MM.1S (cell line): ENCODE measurements around the gene CDK5RAP2.
"Not testable (repeated sequence)": the region's sequence is repeated elsewhere in the genome, so short reads cannot be mapped to it uniquely, and the experiment has no call there.

Experiments
- DNase-seq: peaks from one replicate; pipeline ENCODE4 v3.0.0-alpha.2; 2015
- H2AFZ ChIP-seq: fragments of 300-600 bp; sonication (generic); 2 replicates; pipeline ENCODE4 v1.6.0; 2016; ENCODE audit warnings: antibody characterized with exemption, low read length
- H3F3A ChIP-seq: fragments of 300-600 bp; sonication (generic); 2 replicates; pipeline ENCODE4 v1.6.1; 2016; ENCODE audit warnings: mild to moderate bottlenecking, antibody characterized with exemption, low read length, moderate library complexity, mixed read lengths; ENCODE audit not compliant: insufficient read depth
- H3K27ac ChIP-seq: fragments of 300-600 bp; sonication (generic); 2 replicates; pipeline ENCODE4 v1.5.1; 2016; ENCODE audit warnings: mild to moderate bottlenecking, low read length
- H3K27me3 ChIP-seq: fragments of 300-600 bp; sonication (generic); replicated peaks from 2 replicates; pipeline ENCODE4 v1.6.0; 2016; ENCODE audit warnings: low read length; ENCODE audit not compliant: insufficient read depth
- H3K36me3 ChIP-seq: fragments of 300-600 bp; sonication (generic); replicated peaks from 2 replicates; pipeline ENCODE4 v1.6.1; 2016; ENCODE audit warnings: mild to moderate bottlenecking, low read length, mixed read lengths; ENCODE audit not compliant: insufficient read depth
- H3K4me1 ChIP-seq: fragments of 300-600 bp; sonication (generic); 2 replicates; pipeline ENCODE4 v1.6.1; 2016; ENCODE audit warnings: low read length, mixed read lengths
- H3K4me2 ChIP-seq: fragments of 300-600 bp; sonication (generic); 2 replicates; pipeline ENCODE4 v1.6.0; 2016; ENCODE audit warnings: low read depth, low read length
- H3K4me3 ChIP-seq: fragments of 300-600 bp; sonication (generic); 2 replicates; pipeline ENCODE4 v1.5.1; 2016; ENCODE audit warnings: low read length, mixed read lengths
- H3K79me2 ChIP-seq: fragments of 300-600 bp; sonication (generic); 2 replicates; pipeline ENCODE4 v1.6.1; 2016; ENCODE audit warnings: mixed run types, low read length, mixed read lengths
- H3K9ac ChIP-seq: fragments of 300-600 bp; sonication (generic); 2 replicates; pipeline ENCODE4 v1.6.1; 2016; ENCODE audit warnings: low read length, mixed read lengths
- H3K9me2 ChIP-seq: fragments of 300-600 bp; sonication (generic); replicated peaks from 2 replicates; pipeline ENCODE4 v1.6.1; 2016; ENCODE audit warnings: mild to moderate bottlenecking, low read length, mixed read lengths; ENCODE audit not compliant: insufficient read depth
- H3K9me3 ChIP-seq: fragments of 300-600 bp; sonication (generic); replicated peaks from 2 replicates; pipeline ENCODE4 v1.6.1; 2016; ENCODE audit warnings: mild to moderate bottlenecking, low read length, mixed read lengths; ENCODE audit not compliant: insufficient read depth
- H4K20me1 ChIP-seq: fragments of 300-600 bp; sonication (generic); 2 replicates; pipeline ENCODE4 v1.6.1; 2016; ENCODE audit warnings: mild to moderate bottlenecking, low read length, moderate library complexity, mixed read lengths; ENCODE audit not compliant: insufficient read depth
- CTCF ChIP-seq: fragments of 300-600 bp; sonication (generic); IDR thresholded peaks from 2 replicates; pipeline ENCODE4 v1.5.1; 2016; ENCODE audit warnings: antibody characterized with exemption, low read length, mixed read lengths
- EZH2 ChIP-seq: fragments of 300-600 bp; sonication (generic); optimal IDR thresholded peaks from 2 replicates; pipeline ENCODE3; 2017; ENCODE audit warnings: low read depth, mild to moderate bottlenecking, antibody characterized with exemption, low read length, mixed read lengths
- EZH2phosphoT487 ChIP-seq: fragments of 300-600 bp; sonication (generic); IDR thresholded peaks from 2 replicates; pipeline ENCODE4 v1.6.1; 2018; ENCODE audit warnings: antibody characterized with exemption, low read length

The CDK5RAP2 gene

GRCh38 chr9:120522032-120522431, 57.9 kb downstream of the CDK5RAP2 start:
- TF ChIP-seq EZH2 (no peak), CTCF (no peak), EZH2phosphoT487 (no peak)

GRCh38 chr9:120521101-120521500, 58.9 kb downstream of the CDK5RAP2 start:
- no peak for TF ChIP-seq EZH2
- TF ChIP-seq CTCF = no peak
- no peak for TF ChIP-seq EZH2phosphoT487
- no peak overlapping the region for H3K9ac ChIP-seq
- H3K27me3 ChIP-seq = no peaks in the 10 kb centered on the region
- H3K4me3 ChIP-seq = no peak overlapping the region
- no peaks in the 10 kb centered on the region for H3K9me3 ChIP-seq
- H3K36me3 ChIP-seq = peaks cover 10% of the 10 kb centered on the region; the same call in 1 of the 2 replicates
- H3K79me2 ChIP-seq = no peaks in the 10 kb centered on the region
- H3K27ac ChIP-seq = no peak overlapping the region
- H3F3A ChIP-seq = no peaks in the 10 kb centered on the region
- no peaks in the 10 kb centered on the region for H3K4me1 ChIP-seq
- H3K4me2 ChIP-seq = no peak overlapping the region
- no peak for DNase-seq
- no peaks in the 10 kb centered on the region for H3K9me2 ChIP-seq
- H4K20me1 ChIP-seq = no peaks in the 10 kb centered on the region
- H2AFZ ChIP-seq = no peak overlapping the region

More at GRCh38 chr9:120522032-120522431, 57.9 kb downstream of the CDK5RAP2 start:
- Histone ChIP-seq H2AFZ (no peak overlapping the region), H3K27me3 (no peaks in the 10 kb centered on the region), H3K4me2 (no peak overlapping the region), H3K27ac (no peak overlapping the region), H3K4me1 (no peaks in the 10 kb centered on the region), H4K20me1 (no peaks in the 10 kb centered on the region), H3F3A (no peaks in the 10 kb centered on the region), H3K36me3 (peaks cover 11% of the 10 kb centered on the region), H3K79me2 (no peaks in the 10 kb centered on the region), H3K4me3 (no peak overlapping the region), H3K9me3 (no peaks in the 10 kb centered on the region), H3K9me2 (no peaks in the 10 kb centered on the region), H3K9ac (no peak overlapping the region)
- DNase-seq = no peak

- not testable (repeated sequence) for H4K20me1 ChIP-seq, H3K27ac ChIP-seq, H3K9me2 ChIP-seq, H3K9me3 ChIP-seq, H2AFZ ChIP-seq, H3K27me3 ChIP-seq, H3K4me3 ChIP-seq, H3F3A ChIP-seq, H3K79me2 ChIP-seq, DNase-seq, H3K4me2 ChIP-seq, H3K4me1 ChIP-seq, H3K9ac ChIP-seq
- peaks cover 13% of the 10 kb centered on the region; the same call in 1 of the 2 replicates for H3K36me3 ChIP-seq
These were observed 64.0 kb downstream of the CDK5RAP2 start for GRCh38 chr9:120515996-120516395.

GRCh38 chr9:120515481-120515880, 64.5 kb downstream of the CDK5RAP2 start:
- H2AFZ ChIP-seq, H4K20me1 ChIP-seq, H3K79me2 ChIP-seq, DNase-seq, H3K4me1 ChIP-seq, H3F3A ChIP-seq, H3K9me2 ChIP-seq, H3K4me2 ChIP-seq, H3K4me3 ChIP-seq, H3K9me3 ChIP-seq, H3K27ac ChIP-seq, H3K9ac ChIP-seq, H3K27me3 ChIP-seq: not testable (repeated sequence)
- peaks cover 13% of the 10 kb centered on the region; the same call in 1 of the 2 replicates for H3K36me3 ChIP-seq
